Measurements from ENCODE around the gene ZNF423.

DNA sequence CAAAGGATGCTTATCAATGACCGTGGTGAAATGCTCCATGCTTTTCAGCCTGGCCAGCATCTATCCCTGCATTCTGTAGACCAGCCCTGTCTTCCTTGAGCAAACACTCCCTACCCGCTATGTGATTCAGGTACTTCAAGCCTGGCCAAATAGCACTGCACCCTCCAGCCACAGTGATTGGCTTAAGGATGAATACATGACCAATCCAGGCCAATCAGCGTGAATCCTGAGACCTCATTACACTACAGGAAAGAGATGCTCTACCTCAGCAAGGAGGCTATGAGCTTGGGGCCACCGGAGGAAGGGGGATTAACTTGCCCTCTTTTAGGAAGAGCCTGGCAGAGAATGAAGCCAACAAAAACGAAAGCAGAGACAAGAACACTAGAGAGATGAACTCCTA is 162.5 kb downstream of the ZNF423 start:
- TF ChIP-seq, protein P1, sequence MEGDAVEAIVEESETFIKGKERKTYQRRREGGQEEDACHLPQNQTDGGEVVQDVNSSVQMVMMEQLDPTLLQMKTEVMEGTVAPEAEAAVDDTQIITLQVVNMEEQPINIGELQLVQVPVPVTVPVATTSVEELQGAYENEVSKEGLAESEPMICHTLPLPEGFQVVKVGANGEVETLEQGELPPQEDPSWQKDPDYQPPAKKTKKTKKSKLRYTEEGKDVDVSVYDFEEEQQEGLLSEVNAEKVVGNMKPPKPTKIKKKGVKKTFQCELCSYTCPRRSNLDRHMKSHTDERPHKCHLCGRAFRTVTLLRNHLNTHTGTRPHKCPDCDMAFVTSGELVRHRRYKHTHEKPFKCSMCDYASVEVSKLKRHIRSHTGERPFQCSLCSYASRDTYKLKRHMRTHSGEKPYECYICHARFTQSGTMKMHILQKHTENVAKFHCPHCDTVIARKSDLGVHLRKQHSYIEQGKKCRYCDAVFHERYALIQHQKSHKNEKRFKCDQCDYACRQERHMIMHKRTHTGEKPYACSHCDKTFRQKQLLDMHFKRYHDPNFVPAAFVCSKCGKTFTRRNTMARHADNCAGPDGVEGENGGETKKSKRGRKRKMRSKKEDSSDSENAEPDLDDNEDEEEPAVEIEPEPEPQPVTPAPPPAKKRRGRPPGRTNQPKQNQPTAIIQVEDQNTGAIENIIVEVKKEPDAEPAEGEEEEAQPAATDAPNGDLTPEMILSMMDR (IDR thresholded peaks at IDR 0.05; ENCODE audit: poor library complexity, severe bottlenecking) = no peak
- TF ChIP-seq, protein P2, sequence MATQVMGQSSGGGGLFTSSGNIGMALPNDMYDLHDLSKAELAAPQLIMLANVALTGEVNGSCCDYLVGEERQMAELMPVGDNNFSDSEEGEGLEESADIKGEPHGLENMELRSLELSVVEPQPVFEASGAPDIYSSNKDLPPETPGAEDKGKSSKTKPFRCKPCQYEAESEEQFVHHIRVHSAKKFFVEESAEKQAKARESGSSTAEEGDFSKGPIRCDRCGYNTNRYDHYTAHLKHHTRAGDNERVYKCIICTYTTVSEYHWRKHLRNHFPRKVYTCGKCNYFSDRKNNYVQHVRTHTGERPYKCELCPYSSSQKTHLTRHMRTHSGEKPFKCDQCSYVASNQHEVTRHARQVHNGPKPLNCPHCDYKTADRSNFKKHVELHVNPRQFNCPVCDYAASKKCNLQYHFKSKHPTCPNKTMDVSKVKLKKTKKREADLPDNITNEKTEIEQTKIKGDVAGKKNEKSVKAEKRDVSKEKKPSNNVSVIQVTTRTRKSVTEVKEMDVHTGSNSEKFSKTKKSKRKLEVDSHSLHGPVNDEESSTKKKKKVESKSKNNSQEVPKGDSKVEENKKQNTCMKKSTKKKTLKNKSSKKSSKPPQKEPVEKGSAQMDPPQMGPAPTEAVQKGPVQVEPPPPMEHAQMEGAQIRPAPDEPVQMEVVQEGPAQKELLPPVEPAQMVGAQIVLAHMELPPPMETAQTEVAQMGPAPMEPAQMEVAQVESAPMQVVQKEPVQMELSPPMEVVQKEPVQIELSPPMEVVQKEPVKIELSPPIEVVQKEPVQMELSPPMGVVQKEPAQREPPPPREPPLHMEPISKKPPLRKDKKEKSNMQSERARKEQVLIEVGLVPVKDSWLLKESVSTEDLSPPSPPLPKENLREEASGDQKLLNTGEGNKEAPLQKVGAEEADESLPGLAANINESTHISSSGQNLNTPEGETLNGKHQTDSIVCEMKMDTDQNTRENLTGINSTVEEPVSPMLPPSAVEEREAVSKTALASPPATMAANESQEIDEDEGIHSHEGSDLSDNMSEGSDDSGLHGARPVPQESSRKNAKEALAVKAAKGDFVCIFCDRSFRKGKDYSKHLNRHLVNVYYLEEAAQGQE (IDR thresholded peaks at IDR 0.05; ENCODE audit: borderline replicate concordance) = no peak
- TF ChIP-seq EZH2 (IDR thresholded peaks at IDR 0.05; ENCODE audit: borderline replicate concordance, insufficient read depth, low read length, poor library complexity, severe bottlenecking) (no peak), POLR2AphosphoS5 (IDR thresholded peaks at IDR 0.05) (no peak), SMC3 (conservative IDR thresholded peaks at IDR 0.05; ENCODE audit: poor library complexity) (no peak), EP300 (conservative IDR thresholded peaks at IDR 0.05; ENCODE audit: poor library complexity, severe bottlenecking) (no peak), TAF1 (IDR thresholded peaks at IDR 0.05; ENCODE audit: low read depth) (no peak), MXI1 (conservative IDR thresholded peaks at IDR 0.05; ENCODE audit: poor library complexity, severe bottlenecking) (no peak)
